HG03460 (cell line): ENCODE results near the gene RIN1.

Experiments used
- ATAC-seq: cut with Tn5 transposase; IDR thresholded peaks from one replicate; pipeline ENCODE4 v1.9.1; 2021; ENCODE audit not compliant: unreplicated experiment

RIN1 gene

GRCh38 chr11:66335531-66336233 is 552 bp downstream of the RIN1 start:
- ATAC-seq = no peak

- no peak for ATAC-seq
Measured at GRCh38 chr11:66334605-66335442, 1.4 kb downstream of the RIN1 start.

DNA sequence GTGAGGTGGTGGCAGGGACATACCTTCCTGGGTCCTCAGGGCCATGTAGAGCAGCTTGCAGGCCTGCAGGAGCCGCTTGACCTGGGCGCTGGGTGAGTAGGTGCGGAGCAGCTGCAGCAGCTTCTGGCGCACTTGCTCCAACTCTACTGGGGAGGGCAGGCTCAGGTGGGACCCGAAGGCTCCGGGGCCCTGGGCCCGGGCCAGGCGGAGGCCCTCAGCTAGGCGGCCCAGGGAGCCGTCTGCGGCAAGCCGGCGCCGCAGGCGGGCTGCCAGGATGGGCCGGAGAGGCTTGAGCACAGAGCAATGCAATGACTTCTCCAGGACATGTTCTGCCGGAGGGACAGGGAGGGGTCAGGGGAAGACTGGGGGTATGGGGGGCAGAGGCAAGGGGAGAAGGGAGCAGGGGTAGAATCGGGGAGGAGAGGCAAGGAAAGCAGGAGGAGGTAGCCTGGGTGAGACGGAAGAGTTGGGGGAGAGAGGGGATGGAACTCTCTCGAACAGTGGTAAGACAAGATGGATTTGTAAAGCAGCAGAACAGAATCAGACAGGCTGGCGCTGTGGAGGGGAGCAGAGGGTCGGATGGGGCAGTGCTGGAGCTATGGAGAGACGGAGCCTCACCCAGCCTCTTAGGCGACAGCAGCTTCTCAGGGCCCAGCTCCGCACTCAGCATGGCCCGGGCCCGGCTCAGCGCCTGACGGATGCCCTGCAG is 2.2 kb downstream of the RIN1 start:
- no peak for ATAC-seq

GRCh38 chr11:66333220-66333877 is 2.9 kb downstream of the RIN1 start:
- no peak for ATAC-seq

- no peak for ATAC-seq
Measured at GRCh38 chr11:66332371-66333219, 3.6 kb downstream of the RIN1 start.

GRCh38 chr11:66331542-66332370 is 4.5 kb downstream of the RIN1 start:
- ATAC-seq = no peak

GRCh38 chr11:66330931-66331330 is 5.3 kb downstream of the RIN1 start:
- no peak for ATAC-seq

DNA sequence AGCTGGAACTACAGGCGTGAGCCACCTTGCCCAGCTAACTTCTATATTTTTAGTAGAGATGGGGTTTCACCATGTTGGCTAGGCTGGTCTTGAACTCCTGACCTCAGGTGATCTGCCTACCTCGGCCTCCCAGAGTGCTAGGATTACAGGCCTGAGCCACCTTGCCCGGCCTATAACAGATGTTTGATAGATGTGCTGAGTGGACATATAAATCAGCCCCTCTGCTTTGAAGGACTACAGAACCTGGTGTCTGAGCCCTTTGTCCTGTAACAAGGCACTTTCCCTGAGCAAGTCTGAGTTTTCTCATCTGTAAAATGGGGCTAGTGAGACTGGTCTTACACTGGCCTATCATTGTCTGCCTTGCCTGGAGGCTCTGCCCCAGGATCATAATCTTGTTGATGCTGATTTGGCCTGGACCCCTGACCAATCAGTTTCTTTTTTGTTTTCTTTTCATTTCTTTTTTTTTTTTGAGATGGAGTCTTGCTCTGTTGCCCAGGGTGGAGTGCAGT is 7.0 kb downstream of the RIN1 start:
- no peak for ATAC-seq

DNA sequence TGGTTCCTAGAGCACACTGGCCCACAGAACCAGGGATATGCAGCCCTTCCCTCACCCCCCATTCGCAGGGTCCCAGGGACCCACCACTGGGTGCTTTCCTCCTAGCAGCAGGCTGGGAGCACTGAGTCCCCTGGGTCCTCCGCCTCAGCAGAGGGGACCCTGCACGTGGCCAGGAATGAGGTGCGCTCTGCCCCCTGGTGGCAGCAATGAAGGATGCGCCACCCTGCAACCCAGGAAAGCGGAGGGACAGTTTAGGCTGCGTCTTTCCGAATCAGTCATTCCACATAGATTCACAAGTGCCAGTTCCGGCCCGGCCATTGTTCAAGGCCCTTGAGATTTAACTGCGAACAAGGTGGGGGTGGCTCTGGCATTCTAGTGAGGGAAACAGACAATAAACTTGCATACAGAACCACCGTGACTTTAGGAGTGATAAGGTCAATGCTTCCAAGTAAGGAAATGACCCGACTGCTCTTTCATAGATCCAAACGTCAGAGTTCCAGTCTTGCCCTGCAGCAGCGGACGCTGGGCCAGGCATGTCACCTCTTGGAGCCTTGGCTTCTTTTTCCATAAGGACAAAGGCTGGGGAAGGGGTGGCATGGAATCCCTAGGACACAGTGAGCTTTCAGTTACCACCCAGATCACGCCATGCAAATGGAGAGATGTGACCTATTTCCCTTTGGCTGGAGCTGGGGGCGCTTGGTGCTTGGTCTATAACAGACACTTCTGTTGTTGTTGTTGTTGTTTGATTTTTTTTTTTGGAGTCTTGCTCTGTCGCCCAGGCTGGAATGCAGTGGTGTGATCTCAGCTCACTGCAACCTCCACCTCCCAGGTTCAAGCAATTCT is 7.7 kb downstream of the RIN1 start:
- peak; percentile 56 for ATAC-seq

- ATAC-seq = no peak
Measured at GRCh38 chr11:66328031-66328301, 8.3 kb downstream of the RIN1 start.

DNA sequence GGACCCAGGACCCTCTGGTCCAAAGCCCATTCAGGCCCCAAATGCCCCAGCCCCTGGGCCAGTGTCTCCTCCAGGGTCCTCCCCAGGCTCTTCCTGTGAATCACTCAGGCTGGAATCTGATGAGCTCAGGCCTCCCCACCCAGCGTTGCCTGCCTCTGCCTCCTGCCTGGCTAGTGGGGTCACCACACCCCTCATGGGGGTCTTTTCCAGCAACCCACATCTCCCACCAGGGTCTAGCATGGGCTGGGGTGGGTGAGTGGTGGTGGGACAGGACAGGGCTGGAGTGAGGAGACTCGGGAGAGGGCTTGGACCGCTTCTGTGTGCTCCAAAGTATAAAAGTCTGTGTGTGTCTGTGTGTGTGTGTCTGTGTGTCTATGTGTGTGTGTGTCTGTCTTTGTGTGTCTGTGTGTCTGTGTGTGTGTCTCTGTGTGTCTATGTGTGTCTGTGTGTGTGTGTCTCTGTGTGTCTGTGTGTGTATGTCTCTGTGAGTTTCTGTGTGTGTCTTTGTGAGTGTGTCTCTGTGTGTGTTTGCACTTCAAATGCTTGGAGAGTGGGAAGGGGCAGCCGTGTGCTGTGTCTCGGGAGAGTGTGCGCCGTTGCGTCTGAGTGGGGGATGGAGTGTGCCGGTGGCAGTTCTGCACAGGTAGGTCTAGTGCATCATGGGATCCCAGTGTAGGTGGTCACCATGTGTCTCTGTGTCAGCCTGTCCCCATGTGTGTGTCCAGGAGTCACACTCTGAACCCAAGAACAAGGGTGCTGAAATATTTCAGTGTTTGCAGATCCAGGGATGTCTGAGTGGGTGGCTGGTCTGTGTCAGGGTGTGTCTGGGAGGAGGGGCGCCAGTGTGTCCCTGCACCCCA is 8.8 kb downstream of the RIN1 start:
- ATAC-seq = no peak

GRCh38 chr11:66326261-66327111 is 9.7 kb downstream of the RIN1 start:
- ATAC-seq = no peak

- no peak for ATAC-seq
Measured at GRCh38 chr11:66325263-66325671, 11.0 kb downstream of the RIN1 start.

GRCh38 chr11:66324664-66325063 is 11.6 kb downstream of the RIN1 start:
- no peak for ATAC-seq

DNA sequence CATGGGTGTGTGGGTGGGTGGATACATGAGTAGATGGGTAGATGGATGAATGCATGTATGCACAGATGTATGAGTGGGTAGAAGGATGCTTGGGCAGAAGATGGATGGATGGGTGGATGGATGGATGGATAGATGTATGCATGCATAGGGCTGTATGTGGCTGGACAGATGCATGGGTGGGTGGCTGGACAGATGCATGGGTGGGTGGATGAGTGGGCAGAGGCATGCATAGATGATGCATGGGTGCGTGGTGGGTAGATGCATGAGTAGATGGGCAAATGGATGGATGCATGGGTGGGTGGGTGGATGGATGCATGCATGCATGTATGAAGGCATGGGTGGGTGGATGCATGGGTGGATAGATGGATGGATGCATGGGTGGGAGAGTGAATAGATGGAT is 12.6 kb downstream of the RIN1 start:
- ATAC-seq = no peak

- ATAC-seq = no peak
Measured at GRCh38 chr11:66322732-66323427, 13.4 kb downstream of the RIN1 start.
